ENCODE data around the gene CNTLN.
"Not testable (repeated sequence)": the region's sequence is repeated elsewhere in the genome, so short reads cannot be mapped to it uniquely, and the experiment has no call there.

CNTLN gene

GRCh38 chr9:17519761-17520160 is 384.9 kb downstream of the CNTLN start:
- DNase-seq, result no peak

- no peak for DNase-seq
Measured at GRCh38 chr9:17520268-17521064, 385.6 kb downstream of the CNTLN start.

- no peak for DNase-seq
Measured at GRCh38 chr9:17521100-17521855, 386.4 kb downstream of the CNTLN start.

GRCh38 chr9:17526726-17527125 is 391.9 kb downstream of the CNTLN start:
- DNase-seq, result not testable (repeated sequence)

GRCh38 chr9:17528859-17529258 is 394.0 kb downstream of the CNTLN start:
- no peak for DNase-seq

- DNase-seq, result no peak
Measured at GRCh38 chr9:17531642-17532254, 396.9 kb downstream of the CNTLN start.

- no peak for DNase-seq
Measured at GRCh38 chr9:17532461-17532860, 397.6 kb downstream of the CNTLN start.

GRCh38 chr9:17535176-17535575 is 400.3 kb downstream of the CNTLN start:
- DNase-seq, result no peak

GRCh38 chr9:17536027-17536426 is 401.2 kb downstream of the CNTLN start:
- DNase-seq, result no peak

GRCh38 chr9:17551023-17551422 is 416.2 kb downstream of the CNTLN start:
- DNase-seq, result no peak

Data from CD4-positive, alpha-beta T cell treated with Interleukin-4 for 1 hour (primary cell).